GM18526 (cell line): Measurements from ENCODE around the gene TRIM24.

Experiments
- POLR2A ChIP-seq: IDR thresholded peaks from 3 replicates; pipeline ENCODE4 v1.6.1; 2011; ENCODE audit not compliant: insufficient read length; ENCODE audit errors: extremely low read depth

The TRIM24 gene

DNA sequence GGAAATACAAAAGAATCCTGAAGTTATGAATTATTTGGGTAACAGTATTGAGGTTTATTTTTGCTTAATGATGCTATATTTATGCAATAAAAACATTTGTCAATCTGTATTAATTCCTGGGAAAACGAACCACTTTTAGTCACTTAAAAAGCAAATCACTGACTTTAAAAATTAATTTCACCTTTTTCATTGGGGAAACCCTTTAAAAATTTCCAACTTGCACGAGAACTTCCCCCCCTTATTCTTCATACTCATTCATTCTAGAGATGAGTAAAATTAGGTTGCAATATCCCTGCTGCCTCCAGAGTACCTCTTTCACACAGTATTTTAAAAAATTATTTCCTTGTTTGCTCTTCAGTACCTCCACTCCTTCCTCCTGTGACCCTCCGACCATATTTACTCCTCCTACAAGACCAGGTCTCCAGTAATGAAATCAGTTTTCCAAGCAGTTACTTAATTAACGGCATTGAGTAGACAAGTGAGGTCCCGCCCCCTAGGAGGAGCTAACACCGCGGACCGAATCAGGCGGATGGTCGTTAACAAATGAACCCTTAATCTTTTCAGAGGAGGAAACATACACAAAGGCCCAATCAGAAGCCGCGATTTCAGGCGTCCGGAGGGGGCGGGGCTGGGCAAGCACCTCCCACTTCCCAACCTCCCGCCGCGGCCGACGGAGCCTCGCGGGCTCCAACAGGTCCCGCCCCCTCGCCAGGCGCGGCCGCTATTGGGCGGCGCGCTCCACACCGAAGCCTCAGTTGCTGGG lies 465 bp upstream of the TRIM24 start:
- no peak for TF ChIP-seq POLR2A

DNA sequence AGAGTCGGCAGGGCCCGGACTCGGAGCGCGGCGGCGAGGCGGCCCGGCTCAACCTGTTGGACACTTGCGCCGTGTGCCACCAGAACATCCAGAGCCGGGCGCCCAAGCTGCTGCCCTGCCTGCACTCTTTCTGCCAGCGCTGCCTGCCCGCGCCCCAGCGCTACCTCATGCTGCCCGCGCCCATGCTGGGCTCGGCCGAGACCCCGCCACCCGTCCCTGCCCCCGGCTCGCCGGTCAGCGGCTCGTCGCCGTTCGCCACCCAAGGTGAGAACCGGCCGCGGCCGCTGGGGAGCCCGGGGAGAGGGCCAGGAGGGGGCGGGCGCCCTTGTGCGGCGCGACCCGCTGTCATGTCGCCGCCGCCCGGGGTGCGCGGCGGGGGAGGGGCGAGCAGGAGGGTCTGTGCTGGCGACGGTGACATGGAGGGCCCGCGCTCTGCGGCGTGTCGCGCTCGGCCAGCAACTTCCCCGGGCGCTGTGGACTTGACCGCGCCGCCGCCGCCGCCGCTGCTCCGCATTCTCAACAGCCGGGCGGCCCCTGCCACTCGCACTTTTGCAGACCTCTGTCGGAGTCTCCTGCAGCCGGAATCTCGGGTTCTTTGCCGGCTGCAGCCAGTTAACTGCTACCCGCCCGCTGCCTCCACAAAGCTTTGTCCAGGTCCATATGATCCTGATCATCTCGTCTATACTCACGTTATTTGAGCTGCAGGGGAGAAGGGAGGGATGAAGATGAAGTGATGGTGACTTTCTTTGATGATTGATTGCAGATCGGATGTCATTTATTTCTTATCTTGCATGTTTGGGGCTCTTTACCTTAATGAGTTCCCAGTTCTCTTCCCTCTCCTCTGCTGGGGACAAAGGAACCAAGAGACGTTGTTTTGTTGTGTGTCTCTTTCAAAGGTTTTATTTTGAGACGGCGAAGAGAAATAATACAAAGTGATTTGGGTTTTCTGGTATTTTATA lies 869 bp downstream of the TRIM24 start:
- TF ChIP-seq POLR2A = peak; percentile 22

DNA sequence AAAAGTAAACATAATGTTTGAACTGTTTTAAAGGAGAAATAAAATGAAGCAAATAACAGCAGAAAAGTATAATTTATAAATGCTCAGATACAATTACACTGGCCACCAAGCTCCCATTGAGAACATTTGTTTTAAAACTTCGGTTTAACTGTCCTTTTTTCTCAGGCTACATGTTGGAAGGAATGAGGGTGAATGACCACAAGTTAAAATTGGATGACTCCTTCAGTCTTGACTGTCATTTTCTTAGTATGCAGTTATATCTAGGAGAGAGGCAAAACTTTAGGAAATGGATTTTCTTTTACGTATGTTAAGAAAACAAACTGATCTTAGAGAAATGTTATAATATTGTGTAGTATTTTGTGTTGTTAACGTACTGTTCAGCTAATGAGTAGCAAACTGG lies 5.0 kb downstream of the TRIM24 start:
- no peak for TF ChIP-seq POLR2A

DNA sequence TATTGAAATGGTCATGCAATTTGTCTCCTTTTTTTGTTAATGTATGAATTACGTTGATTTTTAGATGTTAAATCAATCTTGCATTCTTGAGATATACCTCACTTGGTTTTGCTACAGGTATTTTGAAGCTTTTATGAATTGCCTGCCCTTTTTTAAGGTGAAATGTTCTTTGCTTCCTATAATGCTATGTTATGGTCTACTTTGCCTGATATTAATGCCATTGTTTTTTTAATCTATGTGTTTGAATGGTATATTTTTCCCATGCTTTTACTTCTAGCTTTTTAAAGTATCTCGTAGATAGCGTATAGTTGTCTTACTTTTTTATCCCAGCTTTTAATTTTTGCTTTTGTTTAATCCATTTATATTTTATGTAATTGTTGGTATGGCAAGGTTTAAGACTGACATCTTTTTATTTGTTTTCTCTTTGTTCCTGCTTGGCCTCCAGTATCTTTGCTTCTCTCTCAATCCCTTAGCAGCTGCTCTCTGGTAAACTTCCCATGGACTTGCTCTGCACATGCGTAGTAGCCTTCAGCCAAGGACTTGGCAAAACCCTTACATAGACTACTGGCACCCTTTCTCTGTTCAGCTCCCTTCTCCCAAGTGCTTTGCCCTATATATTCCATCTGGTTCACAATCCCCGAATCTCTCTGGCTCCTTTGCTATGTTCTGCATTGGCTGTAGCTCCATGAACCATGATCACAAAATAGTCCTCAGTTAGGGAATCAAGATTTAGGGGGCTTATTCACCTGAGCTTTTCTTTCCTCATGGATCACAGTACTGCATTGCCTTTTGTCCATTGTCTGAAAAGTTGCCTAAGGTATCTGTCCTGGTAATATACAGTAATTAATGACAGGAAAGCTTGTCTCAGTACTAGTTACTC lies 8.4 kb downstream of the TRIM24 start:
- TF ChIP-seq POLR2A = no peak

DNA sequence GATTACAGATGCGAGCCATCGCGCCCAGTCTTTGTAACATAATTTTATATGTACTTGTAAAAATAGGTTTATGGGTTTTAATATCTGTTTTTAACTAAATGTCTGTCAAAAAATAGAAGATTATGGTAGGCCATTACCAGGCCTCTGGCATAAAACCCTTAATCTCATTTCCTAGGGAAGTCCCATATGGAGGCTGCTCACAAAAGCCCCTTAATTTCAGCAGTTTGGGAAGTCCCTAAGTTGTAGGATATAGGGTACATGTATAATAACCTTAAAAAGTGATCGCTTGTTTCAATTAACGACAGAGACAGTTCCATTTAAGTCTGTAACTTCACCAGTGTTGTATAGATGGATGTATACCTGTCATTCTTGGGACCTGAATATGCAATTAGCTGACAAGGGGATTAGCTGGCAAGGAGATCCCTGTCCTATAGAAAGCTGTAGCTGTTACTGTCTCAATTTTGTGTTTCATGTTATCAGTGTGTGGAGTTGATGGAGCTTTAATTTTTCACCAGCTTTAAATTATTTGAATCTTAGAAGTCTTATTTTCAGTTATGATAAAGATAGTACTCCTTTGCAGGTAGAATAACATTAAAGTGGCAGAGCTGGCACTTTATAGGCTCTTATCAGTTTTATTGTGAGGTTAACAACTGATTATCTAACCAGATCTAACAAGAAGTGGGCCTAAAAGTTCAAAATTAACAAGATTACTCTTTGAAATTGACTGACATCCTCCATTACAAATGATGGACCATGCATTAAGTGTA lies 10.5 kb downstream of the TRIM24 start:
- TF ChIP-seq POLR2A = no peak

DNA sequence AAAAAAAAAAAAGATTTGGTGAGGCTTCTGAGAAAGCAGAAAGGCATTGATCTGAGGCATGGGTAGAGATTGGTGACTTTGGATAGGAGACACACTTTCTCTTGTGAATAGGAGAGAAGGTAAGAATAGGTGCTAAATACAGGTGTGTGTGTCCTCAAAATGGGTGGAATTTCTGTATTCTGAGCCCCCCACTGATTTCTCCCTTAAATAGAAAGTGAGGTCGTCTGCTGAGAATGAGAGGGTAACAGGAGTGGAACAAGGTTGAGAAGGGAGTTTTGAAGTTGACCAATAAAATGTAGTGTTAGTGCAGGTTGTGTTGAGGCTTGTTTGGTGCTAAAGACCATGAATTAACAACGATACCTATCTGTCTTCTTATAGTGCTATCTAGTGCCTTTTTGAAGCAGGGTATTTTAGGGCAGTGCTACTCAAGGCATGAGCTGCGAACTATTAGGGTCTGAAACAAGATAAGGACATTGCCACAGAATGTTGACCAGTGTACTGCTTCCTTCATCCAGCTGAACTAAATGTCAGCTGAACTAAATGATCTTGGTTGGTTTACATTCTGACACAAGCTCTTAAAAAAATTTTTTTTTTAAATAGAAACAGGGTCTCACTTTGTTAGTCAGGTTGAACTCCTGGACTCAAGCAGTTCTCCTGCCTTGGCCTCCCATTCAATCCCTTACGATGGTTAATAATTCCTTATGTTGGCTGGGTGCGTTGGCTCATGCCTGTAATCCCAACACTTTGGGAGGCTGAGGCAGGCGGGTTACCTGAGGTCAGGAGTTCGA lies 12.4 kb downstream of the TRIM24 start:
- TF ChIP-seq POLR2A = no peak

DNA sequence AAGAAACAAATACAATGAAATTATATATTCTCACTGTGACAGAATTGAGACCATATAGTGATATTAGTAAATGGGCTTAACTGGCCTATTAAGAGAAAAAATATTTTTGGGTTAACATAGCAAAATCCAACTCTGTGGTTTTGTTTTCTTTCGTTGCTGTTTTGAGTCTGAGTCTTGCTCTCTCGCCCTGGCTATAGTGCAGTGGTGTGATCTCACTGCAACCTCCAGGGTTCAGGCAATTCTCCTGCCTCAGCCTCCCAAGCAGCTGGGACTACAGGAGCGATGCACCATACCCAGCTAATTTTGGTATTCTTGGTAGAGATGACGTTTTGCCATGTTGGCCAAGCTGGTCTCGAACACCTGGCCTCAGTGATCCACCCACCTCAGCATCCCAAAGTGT lies 15.3 kb downstream of the TRIM24 start:
- no peak for TF ChIP-seq POLR2A

DNA sequence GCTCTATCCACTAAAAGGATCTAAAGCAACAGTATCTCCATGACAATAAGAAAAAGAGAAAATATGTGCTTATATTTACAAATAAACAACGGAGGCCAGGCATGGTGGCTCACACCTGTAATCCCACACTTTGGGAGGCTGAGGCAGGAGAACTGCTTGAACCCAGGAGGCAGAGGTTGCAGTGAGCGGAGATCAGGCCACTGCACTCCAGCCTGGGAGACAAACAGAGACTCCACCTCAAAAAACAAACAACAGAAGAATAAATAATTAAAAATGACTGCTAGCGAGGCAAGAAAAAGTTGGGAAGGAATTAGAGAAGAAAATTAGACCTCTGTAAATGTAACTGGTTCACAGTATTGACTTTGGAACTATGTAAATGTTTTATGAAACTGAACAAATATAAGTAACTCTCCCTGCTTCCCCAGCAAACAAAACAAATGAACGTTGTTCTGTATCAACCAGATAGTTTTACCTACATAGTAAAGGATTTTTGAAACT lies 17.1 kb downstream of the TRIM24 start:
- TF ChIP-seq POLR2A = no peak

DNA sequence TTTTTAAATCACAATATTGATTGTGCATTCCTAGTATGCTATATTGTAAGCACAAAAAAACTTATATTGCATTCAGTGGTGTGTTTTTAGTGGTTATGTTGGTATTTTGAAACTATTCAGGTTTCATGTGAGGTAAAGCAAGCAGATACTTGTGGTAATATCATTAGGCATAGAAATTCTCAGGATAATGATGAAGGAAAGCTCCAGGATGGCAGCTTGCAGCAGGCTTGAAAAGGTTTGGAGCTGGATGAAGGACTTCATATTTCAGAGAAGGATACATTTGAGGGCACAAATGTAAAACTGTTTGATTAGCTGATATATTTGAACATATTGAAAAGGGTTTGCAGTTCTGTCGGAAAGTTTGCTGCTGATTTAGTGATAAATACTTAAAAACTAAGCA lies 17.5 kb downstream of the TRIM24 start:
- TF ChIP-seq POLR2A = no peak

DNA sequence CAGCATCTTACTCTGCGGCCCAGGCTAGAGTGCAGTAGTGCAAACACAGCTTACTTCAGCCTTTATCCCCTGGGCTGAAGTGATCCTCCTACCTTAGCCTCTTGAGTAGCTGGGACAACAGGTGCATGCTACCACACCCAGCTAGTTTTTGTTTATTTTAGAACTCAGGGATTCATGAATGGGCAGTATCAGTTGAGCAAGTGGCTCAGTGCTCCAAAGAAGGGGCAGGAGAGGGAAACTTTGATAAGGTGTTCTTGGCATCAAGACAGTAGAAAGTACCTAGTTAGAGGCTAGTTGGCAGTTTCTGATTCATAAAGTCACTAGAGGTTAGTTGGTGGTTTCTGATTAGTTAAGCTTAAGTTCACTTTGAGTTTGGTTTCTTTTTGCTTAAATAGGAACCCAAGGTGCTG lies 18.4 kb downstream of the TRIM24 start:
- TF ChIP-seq POLR2A = no peak

DNA sequence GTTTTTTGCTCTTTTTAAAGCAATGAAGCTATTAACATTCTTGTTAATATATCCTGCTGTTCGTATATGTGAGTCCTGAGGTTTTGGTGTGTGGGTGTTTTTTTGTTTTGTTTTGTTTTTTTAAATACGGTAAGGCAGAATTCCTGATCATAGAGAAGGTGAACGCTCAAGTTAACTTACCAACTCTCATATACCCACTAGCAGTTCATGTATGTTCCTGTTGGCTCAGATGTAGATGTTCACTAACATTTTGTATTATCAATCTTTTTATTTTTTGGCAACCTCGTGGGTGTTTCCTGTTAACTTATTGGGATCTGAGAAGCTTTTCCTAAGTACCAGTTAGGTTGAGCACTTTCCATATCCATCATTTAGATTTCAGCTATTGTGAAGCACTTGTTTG lies 20.5 kb downstream of the TRIM24 start:
- TF ChIP-seq POLR2A = no peak

DNA sequence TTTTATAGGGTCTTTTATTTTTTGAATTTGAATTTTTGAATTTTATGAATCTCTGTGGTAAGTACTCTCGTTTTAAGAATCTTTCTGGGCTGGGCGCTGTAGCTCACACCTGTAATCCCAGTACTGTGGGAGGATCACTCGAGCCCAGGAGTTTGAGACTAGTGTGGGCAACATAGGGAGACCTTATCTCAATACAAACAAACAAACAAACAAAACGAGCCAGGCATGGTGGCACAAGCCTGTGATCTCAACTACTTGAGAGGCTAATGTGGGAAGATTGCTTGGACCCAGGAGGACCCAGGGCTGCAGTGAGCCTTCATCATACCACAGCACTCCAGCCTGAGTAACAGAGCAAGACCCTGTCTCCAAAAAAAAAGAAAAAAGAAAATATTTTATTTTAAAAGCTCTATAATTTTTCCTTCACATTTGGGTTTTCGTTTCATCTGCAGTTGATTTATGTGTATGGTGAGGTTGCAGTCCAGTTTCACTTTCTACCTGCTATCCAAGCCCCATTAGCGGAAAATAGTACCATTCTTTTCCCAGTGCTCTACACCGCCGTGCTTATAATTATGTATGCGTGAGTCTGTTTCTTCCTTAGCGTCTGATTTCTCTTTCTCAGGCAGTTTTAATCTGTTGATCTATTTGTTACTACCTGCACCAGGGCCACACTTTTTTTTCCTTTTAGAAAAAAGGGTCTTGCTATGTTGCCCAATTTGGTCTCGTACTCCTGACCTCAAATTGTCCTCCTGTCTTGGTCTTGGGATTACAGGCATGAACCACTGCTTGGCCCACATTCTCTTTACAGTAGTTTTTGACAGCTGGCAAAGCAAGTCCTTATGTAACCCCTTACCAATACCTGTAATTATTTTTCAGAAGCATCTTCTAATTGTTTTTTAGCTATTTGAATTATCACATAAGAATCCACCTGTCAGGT lies 21.7 kb downstream of the TRIM24 start:
- no peak for TF ChIP-seq POLR2A
